ENCODE data around the gene MKI67.
"Not testable (repeated sequence)": the region's sequence is repeated elsewhere in the genome, so short reads cannot be mapped to it uniquely, and the experiment has no call there.

The MKI67 gene

GRCh38 chr10:128149267-128150014 is 23.2 kb upstream of the MKI67 start:
- no peak for DNase-seq

GRCh38 chr10:128147669-128148068 is 21.4 kb upstream of the MKI67 start:
- no peak for DNase-seq

- DNase-seq, result no peak
These were observed 20.8 kb upstream of the MKI67 start for GRCh38 chr10:128147064-128147463.

DNA sequence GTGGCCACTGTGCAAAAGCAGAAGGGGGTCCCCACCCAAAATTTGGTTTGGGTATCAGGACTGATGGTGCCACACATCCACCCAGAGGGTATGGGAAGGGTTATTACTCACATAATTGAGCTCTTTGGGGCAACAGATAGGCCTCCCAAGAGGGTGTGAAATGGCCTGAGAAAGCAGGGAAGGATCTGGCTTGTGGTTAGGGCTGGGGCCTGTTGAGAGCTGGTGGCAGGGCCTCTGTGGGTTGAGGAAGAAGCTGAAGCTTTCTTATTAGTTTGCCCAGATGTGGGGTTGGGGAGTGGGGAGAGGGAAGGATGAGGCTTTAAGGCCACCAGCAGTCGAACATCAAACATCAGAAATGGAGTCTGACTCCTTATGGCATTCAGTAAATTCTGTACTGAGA is 18.3 kb upstream of the MKI67 start:
- DNase-seq, result no peak

GRCh38 chr10:128143531-128143930 is 17.3 kb upstream of the MKI67 start:
- no peak for DNase-seq

GRCh38 chr10:128140425-128140824 is 14.2 kb upstream of the MKI67 start:
- no peak for DNase-seq

GRCh38 chr10:128138429-128138828 is 12.2 kb upstream of the MKI67 start:
- DNase-seq, result not testable (repeated sequence)

- no peak for DNase-seq
These were observed 11.7 kb upstream of the MKI67 start for GRCh38 chr10:128137877-128138276.

- DNase-seq, result no peak
These were observed 3.8 kb upstream of the MKI67 start for GRCh38 chr10:128130051-128130450.

DNA sequence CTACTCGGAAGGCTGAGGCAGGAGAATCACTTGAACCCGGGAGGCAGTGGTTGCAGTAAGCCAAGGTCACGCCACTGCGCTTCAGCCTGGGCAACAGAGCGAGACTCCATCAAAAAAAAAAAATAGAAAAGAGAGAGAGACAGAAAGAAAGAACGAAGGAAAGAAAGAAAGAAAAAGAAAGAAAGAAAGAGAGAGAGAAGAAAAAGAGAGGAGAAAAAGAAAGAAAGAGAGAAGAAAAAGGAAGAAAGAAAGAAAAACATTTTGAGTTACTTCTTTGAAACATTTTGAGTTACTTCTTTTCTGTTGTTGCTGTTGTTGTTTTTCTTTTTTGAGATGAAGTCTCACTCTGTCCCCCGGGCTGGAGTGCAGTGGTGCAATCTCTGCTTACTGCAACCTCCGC is 2.4 kb upstream of the MKI67 start:
- DNase-seq, result no peak

- no peak for DNase-seq
These were observed 743 bp downstream of the MKI67 start for GRCh38 chr10:128125416-128125943.

GRCh38 chr10:128124813-128125403 is 1.3 kb downstream of the MKI67 start:
- no peak for DNase-seq

- no peak for DNase-seq
These were observed 2.4 kb downstream of the MKI67 start for GRCh38 chr10:128123846-128124245.

DNA sequence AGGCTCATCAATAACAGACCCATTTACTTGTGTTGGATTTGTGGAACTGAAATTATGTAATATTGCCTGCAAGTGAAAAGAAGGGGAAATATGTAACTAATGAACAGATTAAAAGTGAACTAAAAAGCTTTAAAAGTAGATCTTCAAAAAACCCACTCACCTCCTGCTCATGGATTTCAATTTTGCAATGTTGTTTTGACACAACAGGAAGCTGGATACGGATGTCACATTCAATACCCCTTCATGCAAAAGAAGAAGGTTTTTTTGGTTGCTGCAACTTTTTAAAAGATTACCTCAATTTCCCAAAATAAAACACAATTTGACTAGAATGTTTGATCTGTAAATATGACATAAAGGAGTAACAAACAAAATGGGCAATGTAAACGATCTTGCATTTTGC is 3.3 kb downstream of the MKI67 start:
- no peak for DNase-seq

DNA sequence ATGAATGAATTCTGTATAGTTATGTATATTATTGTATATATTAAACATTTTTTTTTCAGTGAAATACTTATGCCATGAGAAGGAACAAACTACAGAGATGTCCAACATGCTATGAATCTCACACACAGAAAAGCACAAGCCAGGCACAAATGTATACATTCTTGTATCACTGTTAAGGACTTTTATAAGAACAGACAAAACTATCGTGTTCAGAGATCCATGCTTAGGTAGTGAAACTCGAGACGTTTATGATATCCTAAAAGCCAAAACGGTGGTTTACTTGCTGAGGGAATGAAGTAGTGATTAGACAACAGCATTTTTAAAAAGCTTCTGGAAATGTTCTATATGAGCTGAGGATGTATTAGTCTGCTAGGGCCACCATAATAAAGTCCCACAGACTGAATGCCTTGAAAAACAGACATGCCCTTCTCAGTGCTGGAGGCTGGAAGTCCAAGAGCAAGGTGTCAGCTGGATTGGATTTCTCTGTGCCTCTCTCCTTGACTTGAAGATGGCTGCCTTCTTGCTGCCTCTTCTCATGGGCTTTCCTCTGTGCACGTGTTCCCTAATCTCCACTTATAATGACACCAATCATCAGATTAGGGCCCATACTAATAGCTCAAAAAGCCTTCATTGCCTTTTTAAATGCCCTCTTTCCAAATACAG is 4.3 kb downstream of the MKI67 start:
- DNase-seq, result no peak

- DNase-seq, result no peak
These were observed 9.2 kb downstream of the MKI67 start for GRCh38 chr10:128116851-128117615.

GRCh38 chr10:128116187-128116586 is 10.0 kb downstream of the MKI67 start:
- DNase-seq, result no peak

- no peak for DNase-seq
These were observed 10.9 kb downstream of the MKI67 start for GRCh38 chr10:128115356-128115755.

- DNase-seq, result no peak
These were observed 11.3 kb downstream of the MKI67 start for GRCh38 chr10:128114901-128115300.

DNA sequence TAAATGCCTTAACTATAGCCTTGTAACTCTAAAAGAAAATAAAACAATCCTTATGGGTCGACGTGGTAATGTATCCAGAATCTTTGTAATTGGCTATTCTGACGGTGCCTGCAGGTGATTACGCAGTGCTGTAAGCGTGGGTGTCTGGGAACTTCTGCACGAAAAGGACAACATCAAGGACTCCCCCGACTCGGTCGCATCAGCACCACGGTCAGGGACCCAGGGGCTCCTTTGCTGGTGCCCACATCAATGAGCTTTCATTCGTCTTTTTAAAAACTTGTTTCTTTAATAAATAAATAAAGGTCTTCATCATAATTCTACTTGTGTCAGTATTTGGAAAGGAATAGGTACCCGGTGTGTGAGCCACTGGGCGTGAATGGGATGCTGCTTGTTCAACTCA is 13.2 kb downstream of the MKI67 start:
- DNase-seq, result no peak

DNA sequence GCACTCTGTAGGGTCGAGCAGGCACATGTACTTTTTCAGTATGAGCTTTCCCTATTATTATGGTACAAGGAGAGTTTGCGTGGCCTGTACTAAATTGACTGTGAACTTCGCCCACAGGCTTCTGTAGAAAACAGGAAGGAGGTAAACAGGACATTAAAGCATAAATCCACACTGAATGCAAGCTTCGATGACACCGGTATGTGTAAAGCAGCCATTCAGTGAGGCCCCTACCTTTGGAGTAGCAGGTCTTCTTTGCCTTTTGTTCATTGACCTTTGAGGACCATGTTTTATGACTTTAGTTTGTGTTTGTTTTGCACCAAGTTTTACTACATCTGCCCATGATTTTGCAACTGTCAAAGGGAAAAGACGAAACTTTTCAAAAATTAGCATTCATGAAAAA is 14.5 kb downstream of the MKI67 start:
- no peak for DNase-seq

GRCh38 chr10:128110339-128110738 is 15.9 kb downstream of the MKI67 start:
- no peak for DNase-seq

DNA sequence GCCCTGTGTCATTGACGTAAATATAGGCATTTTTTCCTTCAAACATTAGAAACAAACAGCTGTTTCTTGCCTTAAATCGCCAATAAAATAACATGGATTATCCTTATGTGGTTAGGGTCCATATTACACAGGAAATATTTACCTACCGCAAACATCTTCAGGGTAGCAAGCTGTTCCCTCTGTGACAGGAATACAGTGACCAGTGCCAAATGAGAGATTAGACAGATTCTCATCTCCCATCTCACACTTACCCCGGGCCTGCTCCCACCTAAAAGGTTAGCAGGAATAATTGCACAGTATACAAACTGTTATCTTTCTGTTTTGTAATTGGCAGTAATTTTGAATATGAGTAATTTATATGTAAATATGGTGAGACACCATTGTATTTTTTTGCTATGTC is 16.5 kb downstream of the MKI67 start:
- no peak for DNase-seq
